Cardiac fibroblast (primary cell): ENCODE measurements around the gene CFAP46.
"Not testable (repeated sequence)": the region's sequence is repeated elsewhere in the genome, so short reads cannot be mapped to it uniquely, and the experiment has no call there.

Experiments
- DNase-seq, 2 donors: peaks; one replicate each; pipeline versions ENCODE4 v3.0.0 to v3.0.0-alpha.2; 2010; ENCODE audit warnings: low read depth in 2 of 2
- H3K4me3 ChIP-seq, 2 donors: replicated peaks in 1 of 2; 1 replicate in 1 of 2; 2 replicates in 1 of 2; pipeline ENCODE4 v1.5.1; 2011; ENCODE audit warnings: low read depth in 2 of 2, low read length in 2 of 2, mild to moderate bottlenecking in 2 of 2, moderate library complexity in 1 of 2
- CTCF ChIP-seq: IDR thresholded peaks from one replicate; pipeline ENCODE4 v1.5.1; 2011; ENCODE audit warnings: low read depth, mild to moderate bottlenecking, low read length, inconsistent platforms

The CFAP46 gene

GRCh38 chr10:132970641-132971438 lies 28.5 kb upstream of the CFAP46 start:
- TF ChIP-seq CTCF = no peak
- no peak overlapping the region for H3K4me3 ChIP-seq
- DNase-seq = no peak

GRCh38 chr10:132967540-132967939 lies 25.2 kb upstream of the CFAP46 start:
- no peak for DNase-seq
- no peak for TF ChIP-seq CTCF
- H3K4me3 ChIP-seq = no peak overlapping the region

- no peak for DNase-seq
- H3K4me3 ChIP-seq = no peak overlapping the region
- TF ChIP-seq CTCF = no peak
Observed at GRCh38 chr10:132965411-132966057, 23.2 kb upstream of the CFAP46 start.

GRCh38 chr10:132964707-132965410 lies 22.5 kb upstream of the CFAP46 start:
- H3K4me3 ChIP-seq = not testable (repeated sequence)

GRCh38 chr10:132964231-132964630 lies 21.9 kb upstream of the CFAP46 start:
- H3K4me3 ChIP-seq = no peak overlapping the region
- no peak for TF ChIP-seq CTCF
- no peak for DNase-seq

More at GRCh38 chr10:132964707-132965410, 22.5 kb upstream of the CFAP46 start:
- not testable (repeated sequence) for DNase-seq

GRCh38 chr10:132963430-132963960 lies 21.1 kb upstream of the CFAP46 start:
- no peak for TF ChIP-seq CTCF
- DNase-seq = no peak

More at GRCh38 chr10:132963430-132963960, 21.1 kb upstream of the CFAP46 start:
- no peak overlapping the region for H3K4me3 ChIP-seq
